ENCODE results near the gene RHO. TPM values are rescaled to one million over a fixed set of nuclear protein-coding genes. Genes with fewer than 3 reads are reported as not detected.

Gene RHO
- total RNA-seq, 1 experiment from 2014 or later = not detected

DNA sequence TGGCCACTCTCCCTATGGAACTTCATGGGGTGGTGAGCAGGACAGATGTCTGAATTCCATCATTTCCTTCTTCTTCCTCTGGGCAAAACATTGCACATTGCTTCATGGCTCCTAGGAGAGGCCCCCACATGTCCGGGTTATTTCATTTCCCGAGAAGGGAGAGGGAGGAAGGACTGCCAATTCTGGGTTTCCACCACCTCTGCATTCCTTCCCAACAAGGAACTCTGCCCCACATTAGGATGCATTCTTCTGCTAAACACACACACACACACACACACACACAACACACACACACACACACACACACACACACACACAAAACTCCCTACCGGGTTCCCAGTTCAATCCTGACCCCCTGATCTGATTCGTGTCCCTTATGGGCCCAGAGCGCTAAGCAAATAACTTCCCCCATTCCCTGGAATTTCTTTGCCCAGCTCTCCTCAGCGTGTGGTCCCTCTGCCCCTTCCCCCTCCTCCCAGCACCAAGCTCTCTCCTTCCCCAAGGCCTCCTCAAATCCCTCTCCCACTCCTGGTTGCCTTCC, 1.9 kb downstream of the RHO start:
- H3K27ac Mint-ChIP-seq = no peak overlapping the region
- ChIA-PET POLR2A (interaction anchor here (1.3 kb wide), 1 partner anchor 9 kb away, joined by 3 read pairs; no protein-coding TSS in a partner anchor), CTCF (interaction anchor here (0.9 to 1.5 kb wide), 5 partner anchors 11 to 98 kb away, joined by 3 to 7 read pairs (median 4); no protein-coding TSS in a partner anchor)
- peaks cover 36% of the 10 kb centered on the region for H3K4me1 Mint-ChIP-seq
- H3K4me3 Mint-ChIP-seq = no peak overlapping the region
- ATAC-seq = peak; percentile 67
- H3K27me3 Mint-ChIP-seq (ENCODE audit: low read depth) = no peaks in the 10 kb centered on the region
- H3K36me3 Mint-ChIP-seq = no peaks in the 10 kb centered on the region
- TF ChIP-seq ZNF423 (CRISPR knock-in tag; IDR thresholded peaks at IDR 0.05) (no peak), NFYB (CRISPR knock-in tag; conservative IDR thresholded peaks at IDR 0.05; ENCODE audit: low read depth) (no peak), ETV6 (CRISPR knock-in tag; IDR thresholded peaks at IDR 0.05) (no peak), ZNF121 (CRISPR knock-in tag; IDR thresholded peaks at IDR 0.05) (no peak), USF2 (CRISPR knock-in tag; IDR thresholded peaks at IDR 0.05) (no peak)
- peak; percentile 36 for DNase-seq (ENCODE audit: low spot score)
- no peaks in the 10 kb centered on the region for H3K9me3 Mint-ChIP-seq

DNA sequence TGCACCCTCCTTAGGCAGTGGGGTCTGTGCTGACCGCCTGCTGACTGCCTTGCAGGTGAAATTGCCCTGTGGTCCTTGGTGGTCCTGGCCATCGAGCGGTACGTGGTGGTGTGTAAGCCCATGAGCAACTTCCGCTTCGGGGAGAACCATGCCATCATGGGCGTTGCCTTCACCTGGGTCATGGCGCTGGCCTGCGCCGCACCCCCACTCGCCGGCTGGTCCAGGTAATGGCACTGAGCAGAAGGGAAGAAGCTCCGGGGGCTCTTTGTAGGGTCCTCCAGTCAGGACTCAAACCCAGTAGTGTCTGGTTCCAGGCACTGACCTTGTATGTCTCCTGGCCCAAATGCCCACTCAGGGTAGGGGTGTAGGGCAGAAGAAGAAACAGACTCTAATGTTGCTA, 2.4 kb downstream of the RHO start:
- H3K4me3 Mint-ChIP-seq = no peak overlapping the region
- TF ChIP-seq ZNF423 (CRISPR knock-in tag; IDR thresholded peaks at IDR 0.05) (no peak), SMAD3 (CRISPR knock-in tag; IDR thresholded peaks at IDR 0.05; ENCODE audit: borderline replicate concordance) (no peak), ZNF671 (CRISPR knock-in tag; IDR thresholded peaks at IDR 0.05) (no peak), FOXP4 (CRISPR knock-in tag; IDR thresholded peaks at IDR 0.05) (no peak), MYBL2 (CRISPR knock-in tag; IDR thresholded peaks at IDR 0.05) (no peak), RELA (CRISPR knock-in tag; IDR thresholded peaks at IDR 0.05; ENCODE audit: borderline replicate concordance) (no peak), ZNF121 (CRISPR knock-in tag; IDR thresholded peaks at IDR 0.05) (no peak), ZNF416 (CRISPR knock-in tag; IDR thresholded peaks at IDR 0.05) (no peak), STAT6 (CRISPR knock-in tag; conservative IDR thresholded peaks at IDR 0.05; ENCODE audit: low read depth) (no peak), TP53 (CRISPR knock-in tag; IDR thresholded peaks at IDR 0.05) (no peak)
- TF ChIP-seq, protein P1, sequence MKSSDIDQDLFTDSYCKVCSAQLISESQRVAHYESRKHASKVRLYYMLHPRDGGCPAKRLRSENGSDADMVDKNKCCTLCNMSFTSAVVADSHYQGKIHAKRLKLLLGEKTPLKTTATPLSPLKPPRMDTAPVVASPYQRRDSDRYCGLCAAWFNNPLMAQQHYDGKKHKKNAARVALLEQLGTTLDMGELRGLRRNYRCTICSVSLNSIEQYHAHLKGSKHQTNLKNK (CRISPR knock-in tag; IDR thresholded peaks at IDR 0.05) = no peak
- TF ChIP-seq, protein P2, sequence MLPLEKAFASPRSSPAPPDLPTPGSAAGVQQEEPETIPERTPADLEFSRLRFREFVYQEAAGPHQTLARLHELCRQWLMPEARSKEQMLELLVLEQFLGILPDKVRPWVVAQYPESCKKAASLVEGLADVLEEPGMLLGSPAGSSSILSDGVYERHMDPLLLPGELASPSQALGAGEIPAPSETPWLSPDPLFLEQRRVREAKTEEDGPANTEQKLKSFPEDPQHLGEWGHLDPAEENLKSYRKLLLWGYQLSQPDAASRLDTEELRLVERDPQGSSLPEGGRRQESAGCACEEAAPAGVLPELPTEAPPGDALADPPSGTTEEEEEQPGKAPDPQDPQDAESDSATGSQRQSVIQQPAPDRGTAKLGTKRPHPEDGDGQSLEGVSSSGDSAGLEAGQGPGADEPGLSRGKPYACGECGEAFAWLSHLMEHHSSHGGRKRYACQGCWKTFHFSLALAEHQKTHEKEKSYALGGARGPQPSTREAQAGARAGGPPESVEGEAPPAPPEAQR (CRISPR knock-in tag; IDR thresholded peaks at IDR 0.05) = no peak
- no peaks in the 10 kb centered on the region for H3K27me3 Mint-ChIP-seq (ENCODE audit: low read depth)
- H3K4me1 Mint-ChIP-seq = peaks cover 36% of the 10 kb centered on the region
- ChIA-PET POLR2A (interaction anchor here (1.3 kb wide), 1 partner anchor 8 kb away, joined by 3 read pairs; no protein-coding TSS in a partner anchor), CTCF (interaction anchor here (0.9 to 1.5 kb wide), 5 partner anchors 11 to 97 kb away, joined by 3 to 7 read pairs (median 4); no protein-coding TSS in a partner anchor)
- no peaks in the 10 kb centered on the region for H3K9me3 Mint-ChIP-seq
- no peak overlapping the region for H3K27ac Mint-ChIP-seq
- ATAC-seq (no peak), DNase-seq (ENCODE audit: low spot score) (no peak)
- H3K36me3 Mint-ChIP-seq = no peaks in the 10 kb centered on the region

Data from WTC11 (cell line).